ENCODE data around the gene PPFIA1.
"Not testable (repeated sequence)": the region's sequence is repeated elsewhere in the genome, so short reads cannot be mapped to it uniquely, and the experiment has no call there.

The PPFIA1 gene

DNA sequence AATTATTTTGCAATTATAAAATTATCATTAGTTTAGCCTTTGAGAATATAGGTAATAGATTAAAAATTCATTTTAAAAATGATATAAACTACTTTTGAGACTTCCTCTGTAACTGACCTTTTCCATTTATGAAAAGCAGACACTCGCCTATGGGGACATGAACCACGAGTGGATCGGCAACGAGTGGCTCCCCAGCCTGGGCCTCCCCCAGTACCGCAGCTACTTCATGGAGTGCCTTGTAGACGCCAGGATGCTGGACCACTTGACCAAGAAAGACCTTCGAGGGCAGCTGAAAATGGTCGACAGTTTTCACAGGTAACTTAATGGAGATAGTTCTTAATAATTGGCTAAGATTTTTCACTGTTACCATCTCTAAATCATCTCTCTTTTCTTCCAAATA is 101.6 kb downstream of the PPFIA1 start:
- no peaks in the 10 kb centered on the region for H3K9me3 ChIP-seq (ENCODE audit: control insufficient read depth, low read length)
- no peak overlapping the region for H3K4me3 ChIP-seq (ENCODE audit: low read length)
- no peaks in the 10 kb centered on the region for H3K36me3 ChIP-seq (ENCODE audit: control insufficient read depth, insufficient read depth, low read length)
- no peaks in the 10 kb centered on the region for H3K4me1 ChIP-seq (ENCODE audit: control insufficient read depth, insufficient read depth, low read length)
- H3K9ac ChIP-seq (ENCODE audit: low read length), result no peak overlapping the region
- no peaks in the 10 kb centered on the region for H3K27me3 ChIP-seq (ENCODE audit: control insufficient read depth, insufficient read depth, low read length)

DNA sequence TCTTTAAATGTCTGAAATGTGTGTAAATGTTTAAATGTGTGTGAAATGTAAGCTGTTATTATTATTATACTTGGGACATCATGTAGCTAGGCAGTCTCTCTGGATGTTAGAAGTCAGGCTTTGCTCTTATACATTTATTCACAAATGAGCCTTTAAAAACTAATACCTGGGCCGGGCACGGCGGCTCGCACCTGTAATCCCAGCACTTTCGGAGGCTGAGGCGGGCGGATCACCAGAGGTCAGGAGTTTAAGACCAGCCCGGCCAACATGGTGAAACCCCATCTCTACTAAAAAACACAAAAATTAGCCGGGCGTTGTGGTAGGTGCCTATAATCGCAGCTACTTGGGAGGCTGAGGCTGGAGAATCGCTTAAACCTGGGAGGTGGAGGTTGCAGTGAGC is 106.1 kb downstream of the PPFIA1 start:
- Histone ChIP-seq H3K4me3 (ENCODE audit: low read length) (no peak overlapping the region), H3K4me1 (ENCODE audit: control insufficient read depth, insufficient read depth, low read length) (no peaks in the 10 kb centered on the region), H3K9me3 (ENCODE audit: control insufficient read depth, low read length) (no peaks in the 10 kb centered on the region), H3K9ac (ENCODE audit: low read length) (no peak overlapping the region), H3K36me3 (ENCODE audit: control insufficient read depth, insufficient read depth, low read length) (no peaks in the 10 kb centered on the region), H3K27me3 (ENCODE audit: control insufficient read depth, insufficient read depth, low read length) (no peaks in the 10 kb centered on the region)

DNA sequence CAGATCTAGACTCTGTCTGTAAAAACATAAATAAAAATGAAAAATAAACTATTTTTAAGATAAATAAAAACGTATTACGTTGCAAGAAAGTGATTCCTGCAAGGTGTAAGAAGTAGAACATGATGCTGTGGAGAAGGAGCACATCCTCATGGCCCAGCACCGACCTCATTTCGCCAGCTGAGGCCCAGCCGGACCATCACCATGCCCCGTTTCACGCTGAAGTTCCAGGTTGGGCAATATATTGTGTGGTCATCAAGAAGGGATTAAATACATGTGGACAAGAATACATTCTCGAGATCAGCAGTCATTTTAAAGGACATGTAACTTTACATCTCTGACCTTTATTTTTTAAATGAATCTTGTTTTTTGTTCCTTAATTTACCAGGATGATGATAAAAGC is 107.2 kb downstream of the PPFIA1 start:
- Histone ChIP-seq H3K36me3 (ENCODE audit: control insufficient read depth, insufficient read depth, low read length) (no peaks in the 10 kb centered on the region), H3K9me3 (ENCODE audit: control insufficient read depth, low read length) (no peaks in the 10 kb centered on the region), H3K4me1 (ENCODE audit: control insufficient read depth, insufficient read depth, low read length) (no peaks in the 10 kb centered on the region), H3K9ac (ENCODE audit: low read length) (no peak overlapping the region), H3K27me3 (ENCODE audit: control insufficient read depth, insufficient read depth, low read length) (no peaks in the 10 kb centered on the region), H3K4me3 (ENCODE audit: low read length) (no peak overlapping the region)

GRCh38 chr11:70378506-70379134 is 108.1 kb downstream of the PPFIA1 start:
- Histone ChIP-seq H3K36me3 (ENCODE audit: control insufficient read depth, insufficient read depth, low read length) (no peaks in the 10 kb centered on the region), H3K4me3 (ENCODE audit: low read length) (no peak overlapping the region), H3K9ac (ENCODE audit: low read length) (no peak overlapping the region), H3K9me3 (ENCODE audit: control insufficient read depth, low read length) (no peaks in the 10 kb centered on the region), H3K4me1 (ENCODE audit: control insufficient read depth, insufficient read depth, low read length) (no peaks in the 10 kb centered on the region), H3K27me3 (ENCODE audit: control insufficient read depth, insufficient read depth, low read length) (no peaks in the 10 kb centered on the region)

DNA sequence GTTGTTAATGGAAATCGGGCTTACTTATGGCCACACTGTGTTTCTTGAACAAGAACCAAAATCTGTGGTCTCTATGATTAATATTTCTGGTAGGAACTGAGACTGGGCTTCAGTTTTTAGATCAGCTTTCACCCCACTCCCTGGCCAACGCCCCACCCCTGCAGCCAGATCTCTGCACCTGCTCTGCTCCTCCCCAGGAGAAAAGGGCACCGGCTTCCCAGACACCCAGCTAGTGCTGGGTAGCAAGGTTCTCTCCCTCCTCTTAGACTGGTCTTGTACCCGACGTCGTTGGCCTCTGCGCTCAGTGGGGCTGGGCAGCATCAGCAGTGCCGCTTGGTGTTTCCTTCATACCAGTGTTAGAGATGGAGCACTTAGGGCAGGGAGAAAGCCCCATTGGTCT is 110.9 kb downstream of the PPFIA1 start:
- Histone ChIP-seq H3K9me3 (ENCODE audit: control insufficient read depth, low read length) (no peaks in the 10 kb centered on the region), H3K4me3 (ENCODE audit: low read length) (no peak overlapping the region), H3K36me3 (ENCODE audit: control insufficient read depth, insufficient read depth, low read length) (no peaks in the 10 kb centered on the region), H3K9ac (ENCODE audit: low read length) (no peak overlapping the region), H3K27me3 (ENCODE audit: control insufficient read depth, insufficient read depth, low read length) (no peaks in the 10 kb centered on the region), H3K4me1 (ENCODE audit: control insufficient read depth, insufficient read depth, low read length) (no peaks in the 10 kb centered on the region)

- no peaks in the 10 kb centered on the region for H3K4me1 ChIP-seq (ENCODE audit: control insufficient read depth, insufficient read depth, low read length)
- no peak overlapping the region for H3K9ac ChIP-seq (ENCODE audit: low read length)
- H3K9me3 ChIP-seq (ENCODE audit: control insufficient read depth, low read length), result no peaks in the 10 kb centered on the region
- H3K36me3 ChIP-seq (ENCODE audit: control insufficient read depth, insufficient read depth, low read length), result no peaks in the 10 kb centered on the region
- H3K27me3 ChIP-seq (ENCODE audit: control insufficient read depth, insufficient read depth, low read length), result no peaks in the 10 kb centered on the region
- H3K4me3 ChIP-seq (ENCODE audit: low read length), result no peak overlapping the region
Observed at GRCh38 chr11:70381872-70382861, 111.7 kb downstream of the PPFIA1 start.

- no peaks in the 10 kb centered on the region for H3K9me3 ChIP-seq (ENCODE audit: control insufficient read depth, low read length)
- H3K4me3 ChIP-seq (ENCODE audit: low read length), result no peak overlapping the region
- H3K36me3 ChIP-seq (ENCODE audit: control insufficient read depth, insufficient read depth, low read length), result no peaks in the 10 kb centered on the region
- no peak overlapping the region for H3K9ac ChIP-seq (ENCODE audit: low read length)
- no peaks in the 10 kb centered on the region for H3K4me1 ChIP-seq (ENCODE audit: control insufficient read depth, insufficient read depth, low read length)
- no peaks in the 10 kb centered on the region for H3K27me3 ChIP-seq (ENCODE audit: control insufficient read depth, insufficient read depth, low read length)
Observed at GRCh38 chr11:70383664-70384565, 113.4 kb downstream of the PPFIA1 start.

DNA sequence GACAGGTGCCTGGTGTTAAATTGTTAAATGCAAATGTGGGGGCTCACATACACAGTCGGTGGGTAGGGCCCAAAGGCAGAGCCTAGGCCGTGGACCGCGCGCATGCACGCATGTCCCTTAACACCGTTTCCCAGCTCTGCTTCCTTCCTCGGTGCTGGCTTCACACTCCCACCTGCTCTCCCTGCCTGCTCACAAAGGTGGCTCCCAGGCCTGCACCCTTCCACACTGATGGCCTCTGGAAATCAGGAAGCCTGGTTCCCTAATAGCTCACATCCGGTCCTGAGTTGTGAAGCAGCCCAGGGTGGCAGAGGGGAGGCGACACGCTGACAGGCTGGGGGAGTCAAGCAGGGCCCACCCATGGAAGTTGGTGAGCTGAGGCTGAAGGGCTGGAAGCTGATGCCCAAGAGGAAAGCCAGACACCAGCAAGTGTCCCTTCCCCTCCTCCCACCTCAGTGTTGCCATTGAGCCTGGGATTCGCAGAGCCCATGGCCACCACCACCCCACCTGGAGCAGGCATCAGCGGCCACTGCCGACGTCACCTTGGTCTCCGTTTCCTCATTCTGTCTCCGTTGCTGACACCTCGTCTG is 114.2 kb downstream of the PPFIA1 start:
- H3K9me3 ChIP-seq (ENCODE audit: control insufficient read depth, low read length), result no peaks in the 10 kb centered on the region
- H3K4me1 ChIP-seq (ENCODE audit: control insufficient read depth, insufficient read depth, low read length), result no peaks in the 10 kb centered on the region
- no peak overlapping the region for H3K4me3 ChIP-seq (ENCODE audit: low read length)
- no peaks in the 10 kb centered on the region for H3K36me3 ChIP-seq (ENCODE audit: control insufficient read depth, insufficient read depth, low read length)
- no peaks in the 10 kb centered on the region for H3K27me3 ChIP-seq (ENCODE audit: control insufficient read depth, insufficient read depth, low read length)
- H3K9ac ChIP-seq (ENCODE audit: low read length), result no peak overlapping the region

DNA sequence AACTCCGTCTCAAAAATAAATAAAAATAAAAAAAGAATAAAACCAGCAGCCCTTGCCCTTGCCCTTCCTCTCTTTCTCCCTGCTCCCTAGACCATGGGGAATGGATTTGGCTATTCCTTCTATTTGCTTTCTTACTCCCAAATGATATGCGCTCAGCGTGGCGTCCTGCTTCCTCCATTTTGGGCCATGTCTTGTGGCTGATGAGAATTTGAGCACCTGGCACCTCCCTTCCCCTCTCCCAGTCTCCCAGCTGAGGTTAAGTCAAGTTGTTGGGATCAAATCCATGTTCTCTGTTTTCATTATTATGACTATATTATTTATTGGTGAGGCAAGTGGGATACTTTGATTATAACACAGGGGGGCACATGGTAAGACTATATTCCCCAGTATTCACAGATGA is 117.1 kb downstream of the PPFIA1 start:
- H3K4me1 ChIP-seq (ENCODE audit: control insufficient read depth, insufficient read depth, low read length), result no peaks in the 10 kb centered on the region
- H3K9me3 ChIP-seq (ENCODE audit: control insufficient read depth, low read length), result no peaks in the 10 kb centered on the region
- H3K36me3 ChIP-seq (ENCODE audit: control insufficient read depth, insufficient read depth, low read length), result no peaks in the 10 kb centered on the region
- H3K4me3 ChIP-seq (ENCODE audit: low read length), result no peak overlapping the region
- no peaks in the 10 kb centered on the region for H3K27me3 ChIP-seq (ENCODE audit: control insufficient read depth, insufficient read depth, low read length)
- no peak overlapping the region for H3K9ac ChIP-seq (ENCODE audit: low read length)

DNA sequence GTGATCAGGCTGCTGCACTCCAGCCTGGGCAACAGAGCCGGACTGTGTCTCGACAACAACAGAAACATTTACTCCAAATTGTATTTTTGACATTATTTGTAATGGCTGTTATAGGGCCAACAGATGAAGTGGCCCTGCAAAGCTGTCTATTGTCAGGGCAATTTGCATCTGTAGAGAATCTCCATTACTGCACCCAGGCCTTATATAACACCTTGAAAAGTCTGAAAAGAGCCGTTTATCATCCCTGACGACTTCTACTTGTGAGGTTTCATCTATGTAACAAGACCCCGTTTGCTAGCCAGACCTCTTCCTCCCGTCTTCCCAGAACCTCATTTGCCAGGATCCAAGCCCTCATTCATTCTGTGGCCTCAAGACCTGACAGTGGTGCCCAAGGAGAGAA is 118.7 kb downstream of the PPFIA1 start:
- Histone ChIP-seq H3K4me1 (ENCODE audit: control insufficient read depth, insufficient read depth, low read length) (no peaks in the 10 kb centered on the region), H3K9me3 (ENCODE audit: control insufficient read depth, low read length) (no peaks in the 10 kb centered on the region), H3K27me3 (ENCODE audit: control insufficient read depth, insufficient read depth, low read length) (no peaks in the 10 kb centered on the region), H3K4me3 (ENCODE audit: low read length) (no peak overlapping the region), H3K9ac (ENCODE audit: low read length) (no peak overlapping the region), H3K36me3 (ENCODE audit: control insufficient read depth, insufficient read depth, low read length) (no peaks in the 10 kb centered on the region)

- not testable (repeated sequence) for H3K36me3 ChIP-seq (ENCODE audit: control insufficient read depth, insufficient read depth, low read length); H3K27me3 ChIP-seq (ENCODE audit: control insufficient read depth, insufficient read depth, low read length); H3K4me1 ChIP-seq (ENCODE audit: control insufficient read depth, insufficient read depth, low read length); H3K9ac ChIP-seq (ENCODE audit: low read length); H3K9me3 ChIP-seq (ENCODE audit: control insufficient read depth, low read length); H3K4me3 ChIP-seq (ENCODE audit: low read length)
Observed at GRCh38 chr11:70390882-70391281, 120.4 kb downstream of the PPFIA1 start.
